Common myeloid progenitor, CD34-positive (primary cell): ENCODE measurements around the gene OR13A1.
"Not testable (repeated sequence)": the region's sequence is repeated elsewhere in the genome, so short reads cannot be mapped to it uniquely, and the experiment has no call there.

Experiments used
- CTCF ChIA-PET: fragments of 350-600 bp; sonication (Branson Sonifier 250); formaldehyde crosslinking; loops from one replicate; lab custom pipeline; 2021; ENCODE audit warnings: antibody characterized with exemption; lab: Charles Lee
- POLR2A ChIA-PET: fragments of 350-600 bp; sonication (Branson Sonifier 250); formaldehyde crosslinking; loops from one replicate; lab custom pipeline; 2021; ENCODE audit warnings: antibody characterized with exemption; lab: Charles Lee
- DNase-seq, 3 donors: peaks; one replicate each; pipeline versions ENCODE4 v3.0.0 to v3.0.0-alpha.2; 2013
- H3K27ac ChIP-seq, 2 experiments: 1 replicate in 1 of 2; 2 replicates in 1 of 2; pipeline ENCODE4 v1.7.0; 2013; ENCODE audit warnings: inconsistent platforms in 2 of 2, low read length in 2 of 2, mild to moderate bottlenecking in 2 of 2, low read depth in 1 of 2, moderate library complexity in 1 of 2; ENCODE audit not compliant: severe bottlenecking in 2 of 2, insufficient read depth in 1 of 2, poor library complexity in 1 of 2
- H3K27me3 ChIP-seq, 5 experiments: replicated peaks in 2 of 5; 1 replicate in 3 of 5; 2 replicates in 2 of 5; pipeline versions ENCODE4 v1.6.1 to v1.7.0; 2013; ENCODE audit warnings: low read length in 4 of 5, mild to moderate bottlenecking in 2 of 5, moderate library complexity in 2 of 5, inconsistent platforms in 1 of 5; ENCODE audit not compliant: insufficient read depth in 5 of 5, control insufficient read depth in 4 of 5
- H3K36me3 ChIP-seq, 4 experiments: 1 replicate in 2 of 4; 2 replicates in 2 of 4; pipeline versions ENCODE4 v1.6.1 to v1.7.0; 2013; ENCODE audit warnings: low read length in 3 of 4, control low read depth in 1 of 4, mild to moderate bottlenecking in 1 of 4; ENCODE audit not compliant: control insufficient read depth in 4 of 4, insufficient read depth in 4 of 4
- H3K4me1 ChIP-seq, 4 experiments: 1 replicate in 3 of 4; 2 replicates in 1 of 4; pipeline versions ENCODE4 v1.6.1 to v1.7.1; 2013; ENCODE audit warnings: low read length in 3 of 4, mild to moderate bottlenecking in 3 of 4, control low read depth in 1 of 4, inconsistent platforms in 1 of 4, moderate library complexity in 1 of 4; ENCODE audit not compliant: control insufficient read depth in 4 of 4, insufficient read depth in 4 of 4; ENCODE audit errors: control extremely low read depth in 1 of 4
- H3K4me3 ChIP-seq, 7 experiments: 1 replicate in 4 of 7; 2 replicates in 3 of 7; pipeline versions ENCODE4 v1.5.1 to v1.7.0; 2013; ENCODE audit warnings: mild to moderate bottlenecking in 7 of 7, low read length in 6 of 7, moderate library complexity in 6 of 7, inconsistent platforms in 2 of 7, low read depth in 2 of 7, control low read depth in 1 of 7; ENCODE audit not compliant: insufficient read depth in 4 of 7, control insufficient read depth in 1 of 7; ENCODE audit errors: extremely low read depth in 1 of 7
- H3K9me3 ChIP-seq, 5 experiments: 1 replicate in 4 of 5; 2 replicates in 1 of 5; pipeline versions ENCODE4 v1.6.1 to v1.7.1; 2013; ENCODE audit warnings: low read length in 4 of 5, mild to moderate bottlenecking in 2 of 5, inconsistent platforms in 1 of 5, low read depth in 1 of 5, moderate library complexity in 1 of 5; ENCODE audit not compliant: control insufficient read depth in 4 of 5, insufficient read depth in 2 of 5; ENCODE audit errors: control extremely low read depth in 1 of 5
- WGBS: methylation state at CpG from one replicate; pipeline ENCODE4 v1.1.5; 2013; ENCODE audit not compliant: insufficient coverage; 5-methylcytosine and 5-hydroxymethylcytosine counted together

The OR13A1 gene

DNA sequence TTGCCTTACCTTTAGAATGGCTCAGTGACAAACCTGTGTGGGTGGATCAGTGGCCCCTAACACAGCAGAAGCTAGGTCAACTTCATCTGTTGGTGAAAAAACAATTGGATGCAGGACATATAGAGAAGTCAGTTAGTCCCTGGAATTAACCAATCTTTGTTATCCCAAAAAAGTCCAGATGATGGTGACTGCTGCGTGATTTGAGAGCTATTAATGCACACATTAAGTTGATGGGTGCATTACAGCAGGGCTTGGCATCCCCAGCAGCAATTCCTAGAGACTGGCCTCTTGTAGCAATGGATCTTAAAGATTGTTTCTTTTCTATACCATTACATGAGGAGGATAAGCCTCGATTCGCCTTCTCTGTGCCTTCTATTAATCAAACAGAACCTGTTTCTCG, 33.3 kb downstream of the OR13A1 start:
- ChIA-PET POLR2A (interaction anchor here (0.6 kb wide), 1 partner anchor 457 kb away, joined by 3 read pairs; no protein-coding TSS in a partner anchor), CTCF (interaction anchor here (0.8 to 1.6 kb wide), 2 partner anchors 10 to 16 kb away, joined by 3 to 4 read pairs; no protein-coding TSS in a partner anchor)
- Histone ChIP-seq H3K4me3 (no peak overlapping the region), H3K4me1 (no peaks in the 10 kb centered on the region), H3K27ac (no peak overlapping the region), H3K36me3 (no peaks in the 10 kb centered on the region), H3K27me3 (no peaks in the 10 kb centered on the region), H3K9me3 (peaks cover 0 to 6% (median 4%) of the 10 kb centered on the region in 5 experiments)
- no peak for DNase-seq
- WGBS: 75% methylated on average over 4 of the region's 4 CpGs

- no peak overlapping the region for H3K4me3 ChIP-seq
- H3K27ac ChIP-seq: no peak overlapping the region
- H3K4me1 ChIP-seq: no peaks in the 10 kb centered on the region
- H3K36me3 ChIP-seq: no peaks in the 10 kb centered on the region
- no peaks in the 10 kb centered on the region for H3K27me3 ChIP-seq
- POLR2A ChIA-PET: no interaction called here
- CTCF ChIA-PET: no interaction called here
- H3K9me3 ChIP-seq: no peaks in the 10 kb centered on the region
- WGBS: 41% methylated on average over 3 of the region's 3 CpGs
- no peak for DNase-seq
These were observed 35.2 kb downstream of the OR13A1 start for GRCh38 chr10:45280113-45280760.

- H3K9me3 ChIP-seq: no peaks in the 10 kb centered on the region
- no peaks in the 10 kb centered on the region for H3K27me3 ChIP-seq
- CTCF ChIA-PET: no interaction called here
- WGBS: no CpG with 5 or more reads among the region's 1 CpG
- no peak overlapping the region for H3K4me3 ChIP-seq
- H3K36me3 ChIP-seq: no peaks in the 10 kb centered on the region
- H3K4me1 ChIP-seq: no peaks in the 10 kb centered on the region
- DNase-seq: no peak
- H3K27ac ChIP-seq: no peak overlapping the region
- POLR2A ChIA-PET: no interaction called here
These were observed 35.7 kb downstream of the OR13A1 start for GRCh38 chr10:45279682-45280081.

DNA sequence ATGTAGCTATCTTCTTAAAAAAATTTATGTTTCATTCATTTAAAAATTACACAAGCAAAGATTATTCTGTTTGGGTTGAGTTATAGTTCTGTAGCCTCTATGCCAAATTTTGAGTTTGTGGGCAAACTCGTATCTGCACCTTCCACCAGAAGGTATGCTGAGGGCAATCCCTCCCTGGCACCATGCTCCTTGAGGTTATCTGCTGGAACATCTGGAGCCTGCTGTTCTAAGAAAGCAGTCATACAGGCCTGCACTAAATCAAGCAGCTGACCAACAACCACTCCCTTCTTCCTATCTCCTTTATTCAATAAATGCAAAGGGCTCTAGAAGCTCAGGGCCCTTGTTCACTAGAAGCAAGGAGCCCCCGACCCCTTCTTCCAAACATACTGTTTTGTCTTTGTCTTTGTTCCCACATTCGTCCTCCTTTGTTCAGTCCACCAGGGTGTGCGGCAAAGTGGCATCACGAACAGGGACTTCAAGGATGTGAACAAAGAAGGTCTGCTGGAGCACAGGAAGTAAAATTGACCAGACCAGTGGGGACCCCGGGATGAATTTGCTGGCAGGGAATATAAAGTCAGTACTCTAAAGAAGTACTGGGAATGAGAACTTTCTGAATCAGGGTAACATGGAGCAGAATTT, 36.4 kb downstream of the OR13A1 start:
- peaks cover 0 to 3% (median 0%) of the 10 kb centered on the region in 5 experiments for H3K9me3 ChIP-seq
- H3K36me3 ChIP-seq: no peaks in the 10 kb centered on the region
- POLR2A ChIA-PET: interaction anchor here (0.5 kb wide), 1 partner anchor 29 kb away, joined by 9 read pairs; no protein-coding TSS in a partner anchor
- peak; percentile 30 to 83 (median 55) for DNase-seq
- no peak overlapping the region for H3K27ac ChIP-seq
- 85% methylated on average over 4 of the region's 6 CpGs for WGBS
- no peaks in the 10 kb centered on the region for H3K4me1 ChIP-seq
- no peaks in the 10 kb centered on the region for H3K27me3 ChIP-seq
- no peak overlapping the region for H3K4me3 ChIP-seq
- CTCF ChIA-PET: no interaction called here

DNA sequence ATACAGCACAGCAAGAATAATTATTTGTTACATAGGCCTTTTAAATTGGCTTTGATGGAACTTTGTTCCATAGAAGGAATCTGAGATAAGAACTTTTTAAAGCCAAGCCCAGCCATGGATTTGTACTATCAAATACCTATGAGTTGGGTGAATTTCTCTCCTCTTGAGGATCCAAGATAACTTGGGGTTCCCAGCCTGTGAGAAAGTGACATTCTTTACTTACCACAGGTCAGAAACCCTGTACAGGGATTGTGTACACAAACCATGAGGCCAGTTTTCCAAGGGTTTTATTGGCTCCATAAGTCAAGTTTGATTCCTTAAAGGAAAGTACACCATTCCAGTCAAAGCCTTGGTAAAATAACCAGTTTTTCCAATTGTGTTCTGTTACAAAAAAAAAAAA, 39.3 kb downstream of the OR13A1 start:
- H3K4me1 ChIP-seq, H3K4me3 ChIP-seq, H3K27me3 ChIP-seq, DNase-seq, H3K27ac ChIP-seq, CTCF ChIA-PET, POLR2A ChIA-PET, H3K36me3 ChIP-seq, H3K9me3 ChIP-seq: not testable (repeated sequence)

- WGBS: 100% methylated on average over 1 of the region's 1 CpG
- Histone ChIP-seq H3K4me1 (no peaks in the 10 kb centered on the region), H3K27me3 (no peaks in the 10 kb centered on the region), H3K36me3 (no peaks in the 10 kb centered on the region), H3K9me3 (peaks cover 0 to 5% (median 1%) of the 10 kb centered on the region in 5 experiments), H3K27ac (no peak overlapping the region), H3K4me3 (no peak overlapping the region)
- POLR2A ChIA-PET: no interaction called here
- CTCF ChIA-PET: no interaction called here
- no peak for DNase-seq
These were observed 41.0 kb downstream of the OR13A1 start for GRCh38 chr10:45274364-45274763.

DNA sequence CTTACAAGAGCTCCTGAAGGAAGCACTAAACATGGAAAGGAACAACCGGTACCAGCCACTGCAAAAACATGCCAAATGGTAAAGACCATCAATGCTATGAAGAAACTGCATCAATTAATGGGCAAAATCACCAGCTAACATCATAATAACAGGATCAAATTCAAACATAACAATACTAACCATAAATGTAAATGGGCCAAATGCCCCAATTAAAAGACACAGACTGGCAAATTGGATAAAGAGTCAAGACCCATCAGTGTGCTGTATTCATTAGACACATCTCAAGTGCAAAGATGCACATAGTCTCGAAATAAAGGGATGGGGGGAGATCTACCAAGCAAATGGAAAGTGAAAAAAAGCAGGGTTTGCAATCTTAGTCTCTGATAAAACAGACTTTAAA, 47.6 kb downstream of the OR13A1 start:
- H3K4me3 ChIP-seq, H3K27ac ChIP-seq, DNase-seq, H3K27me3 ChIP-seq, POLR2A ChIA-PET, H3K36me3 ChIP-seq, H3K9me3 ChIP-seq, CTCF ChIA-PET, H3K4me1 ChIP-seq: not testable (repeated sequence)
- no CpG with 5 or more reads among the region's 2 CpGs for WGBS
